Superior temporal gyrus (tissue), 1 donor: ENCODE measurements around the gene FRMD8.

Experiments
- DNase-seq: peaks from one replicate; pipeline ENCODE4 v3.0.0-alpha.2; 2016; ENCODE audit errors: extremely low spot score

FRMD8 gene

GRCh38 chr11:65386307-65387140 is at the start of gene FRMD8:
Gene FRMD8, plus strand, starts transcription at chr11:65386637. Its CDS starts 400 bp downstream, at chr11:65387037.
- DNase-seq: peak; percentile 92

- DNase-seq: no peak
Measured at GRCh38 chr11:65338676-65339075, 47.8 kb upstream of the FRMD8 start.

- DNase-seq: peak; percentile 67
Measured at GRCh38 chr11:65340226-65340625, 46.2 kb upstream of the FRMD8 start.

GRCh38 chr11:65341856-65342255 is 44.6 kb upstream of the FRMD8 start:
- DNase-seq: no peak

GRCh38 chr11:65351511-65351910 is 34.9 kb upstream of the FRMD8 start:
- DNase-seq: no peak

- DNase-seq: peak; percentile 61
Measured at GRCh38 chr11:65352783-65353182, 33.7 kb upstream of the FRMD8 start.

GRCh38 chr11:65353376-65353775 is 33.1 kb upstream of the FRMD8 start:
- DNase-seq: no peak

GRCh38 chr11:65353900-65354264 is 32.6 kb upstream of the FRMD8 start:
- peak; percentile 72 for DNase-seq

- DNase-seq: peak; percentile 92
Measured at GRCh38 chr11:65354265-65355012, 32.0 kb upstream of the FRMD8 start, which contains the start of gene TIGD3. Gene TIGD3, plus strand, starts transcription at chr11:65354751. Its CDS starts 1,058 bp downstream, at chr11:65355809.

- DNase-seq: no peak
Measured at GRCh38 chr11:65355013-65355775, 31.2 kb upstream of the FRMD8 start.

- peak; percentile 40 for DNase-seq
Measured at GRCh38 chr11:65355776-65356393, 30.6 kb upstream of the FRMD8 start.

GRCh38 chr11:65356394-65356972 is 30.0 kb upstream of the FRMD8 start:
- no peak for DNase-seq

GRCh38 chr11:65357856-65358356 is 28.5 kb upstream of the FRMD8 start:
- no peak for DNase-seq

- DNase-seq: no peak
Measured at GRCh38 chr11:65362320-65362931, 24.0 kb upstream of the FRMD8 start.

GRCh38 chr11:65362966-65363365 is 23.5 kb upstream of the FRMD8 start:
- DNase-seq: no peak

GRCh38 chr11:65363770-65364169 is 22.7 kb upstream of the FRMD8 start:
- DNase-seq: no peak

GRCh38 chr11:65366340-65366773 is 20.1 kb upstream of the FRMD8 start:
- DNase-seq: peak; percentile 83

- DNase-seq: no peak
Measured at GRCh38 chr11:65370659-65371049, 15.8 kb upstream of the FRMD8 start.

- no peak for DNase-seq
Measured at GRCh38 chr11:65373839-65374580, 12.4 kb upstream of the FRMD8 start.

- no peak for DNase-seq
Measured at GRCh38 chr11:65375012-65375411, 11.4 kb upstream of the FRMD8 start.
